ENCODE data around the gene KRTAP10-4. TPM values are rescaled to one million over a fixed set of nuclear protein-coding genes. Genes with fewer than 3 reads are reported as not detected.

Gene KRTAP10-4
- not detected in 2 replicates for total RNA-seq

GRCh38 chr21:44573630-44574456 lies at the start of gene KRTAP10-4:
Gene KRTAP10-4, plus strand, starts transcription at chr21:44573729. Its CDS starts 30 bp downstream, at chr21:44573759.

DNA sequence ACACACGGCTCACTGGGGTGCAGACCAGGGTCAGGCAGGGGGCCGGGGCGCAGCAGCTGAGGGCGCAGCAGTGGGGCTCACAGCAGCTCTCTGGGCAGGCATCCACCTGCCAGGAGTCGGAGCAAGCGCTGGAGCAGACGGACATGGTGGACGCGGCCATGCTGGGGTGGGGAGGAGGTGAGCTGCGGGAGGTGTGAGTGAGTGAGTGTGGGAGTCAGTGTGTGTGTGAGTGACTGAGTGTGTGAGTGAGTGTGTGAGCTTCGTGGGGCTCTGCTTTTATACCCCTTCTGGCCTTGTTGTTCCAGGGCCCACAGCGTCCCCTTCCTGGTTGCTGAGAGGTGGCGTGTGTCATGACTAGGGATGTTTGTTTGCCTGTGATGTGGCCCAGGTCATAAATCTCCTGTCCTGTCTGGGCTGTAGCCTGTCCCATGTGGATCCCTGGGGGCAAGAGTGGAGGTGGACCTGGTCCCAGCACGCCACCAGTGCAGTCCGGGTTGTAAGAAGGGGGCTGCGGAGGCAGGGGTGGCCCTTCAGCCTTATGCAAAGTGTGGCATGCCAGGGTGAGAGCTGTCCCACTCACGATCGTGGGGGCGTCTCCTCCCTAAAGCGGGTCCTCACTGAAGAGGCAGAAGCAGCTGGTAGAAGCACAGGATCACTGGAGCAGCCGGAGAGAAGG lies 33.4 kb upstream of the KRTAP10-4 start, which contains the start of gene KRTAP10-1:
KRTAP10-1 (minus strand) TSS at position 205 of the 676 bp plus-strand sequence; CDS start at position 160, 45 bp downstream.

GRCh38 chr21:44551340-44551961 lies 22.1 kb upstream of the KRTAP10-4 start, which contains the start of gene KRTAP10-2:
Gene KRTAP10-2, minus strand, starts transcription at chr21:44551505. Its CDS starts 47 bp downstream, at chr21:44551458.

GRCh38 chr21:44558695-44559094 lies 14.8 kb upstream of the KRTAP10-4 start, which contains the start of gene KRTAP10-3:
Gene KRTAP10-3, minus strand, starts transcription at chr21:44558795. Its CDS starts 80 bp downstream, at chr21:44558715.

DNA sequence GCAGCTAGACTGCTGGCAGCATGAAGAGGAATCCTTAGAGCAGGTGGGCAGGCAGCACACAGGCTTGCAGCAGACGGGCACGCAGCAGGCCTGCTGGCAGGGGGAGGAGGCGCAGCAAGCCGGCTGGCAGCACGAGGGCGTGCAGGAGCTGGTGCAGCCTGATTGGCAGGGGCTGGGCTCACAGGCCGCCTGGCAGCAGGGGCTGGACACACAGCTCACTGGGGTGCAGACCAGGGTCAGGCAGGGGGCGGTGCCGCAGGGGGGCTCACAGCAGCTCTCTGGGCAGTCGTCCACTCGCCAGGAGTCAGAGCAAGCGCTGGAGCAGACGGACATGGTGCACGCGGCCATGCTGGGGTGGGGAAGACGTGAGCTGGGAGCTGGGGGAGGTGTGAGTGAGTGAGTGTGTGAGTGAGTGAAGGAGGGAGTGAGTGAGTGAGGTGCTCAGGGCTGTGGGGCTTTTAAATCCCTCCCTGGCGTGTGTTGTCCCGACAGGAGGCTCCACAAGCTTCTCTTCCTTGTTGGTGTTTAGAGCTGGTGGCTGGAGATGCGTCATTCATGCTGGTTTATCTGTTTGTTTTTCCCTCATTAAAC lies 6.8 kb downstream of the KRTAP10-4 start, which contains the start of gene KRTAP10-5:
KRTAP10-5 (minus strand) TSS at position 374 of the 591 bp plus-strand sequence; CDS start at position 348, 26 bp downstream.

GRCh38 chr21:44592446-44593311 lies 19.1 kb downstream of the KRTAP10-4 start, which contains the start of gene KRTAP10-6:
Gene KRTAP10-6, minus strand, starts transcription at chr21:44592505. Its CDS starts 21 bp downstream, at chr21:44592484.

GRCh38 chr21:44600118-44600978 lies 26.8 kb downstream of the KRTAP10-4 start, which contains the start of gene KRTAP10-7:
Gene KRTAP10-7, plus strand, starts transcription at chr21:44600597. Its CDS starts 25 bp downstream, at chr21:44600622.

GRCh38 chr21:44612029-44612486 lies 38.5 kb downstream of the KRTAP10-4 start, which contains the start of gene KRTAP10-8:
Gene KRTAP10-8, plus strand, starts transcription at chr21:44612079. Its CDS starts 22 bp downstream, at chr21:44612101.

Other genes with a start within 250 kb of the KRTAP10-4 start
- gene CFAP410, start 234.3 kb upstream of the KRTAP10-4 start, total RNA-seq: 12.6 and 12.8 TPM in 2 replicates
- gene TRPM2, start 220.1 kb upstream of the KRTAP10-4 start, total RNA-seq: under 0.01 TPM in 1 of 2 replicates, not detected in the other
- gene LRRC3, start 118.2 kb upstream of the KRTAP10-4 start, total RNA-seq: 0.44 and 0.66 TPM in 2 replicates
- not detected in 2 replicates for gene KRTAP10-1, start 33.5 kb upstream of the KRTAP10-4 start, total RNA-seq
- gene KRTAP10-2, start 22.2 kb upstream of the KRTAP10-4 start, total RNA-seq: not detected in 2 replicates
- not detected in 2 replicates for gene KRTAP10-3, start 14.9 kb upstream of the KRTAP10-4 start, total RNA-seq
- not detected in 2 replicates for gene KRTAP10-5, start 6.9 kb downstream of the KRTAP10-4 start, total RNA-seq
- gene KRTAP10-6, start 18.8 kb downstream of the KRTAP10-4 start, total RNA-seq: not detected in 2 replicates
- gene KRTAP10-7, start 26.9 kb downstream of the KRTAP10-4 start, total RNA-seq: not detected in 2 replicates
- not detected in 2 replicates for gene KRTAP10-8, start 38.4 kb downstream of the KRTAP10-4 start, total RNA-seq
- not detected in 2 replicates for gene KRTAP10-9, start 53.4 kb downstream of the KRTAP10-4 start, total RNA-seq
- gene KRTAP10-10, start 63.6 kb downstream of the KRTAP10-4 start, total RNA-seq: not detected in 2 replicates
- not detected in 2 replicates for gene KRTAP10-11, start 72.7 kb downstream of the KRTAP10-4 start, total RNA-seq
- not detected in 2 replicates for gene KRTAP12-4, start 80.9 kb downstream of the KRTAP10-4 start, total RNA-seq
- gene KRTAP12-3, start 84.2 kb downstream of the KRTAP10-4 start, total RNA-seq: not detected in 2 replicates
- gene KRTAP12-2, start 93.2 kb downstream of the KRTAP10-4 start, total RNA-seq: not detected in 2 replicates
- gene KRTAP12-1, start 108.4 kb downstream of the KRTAP10-4 start, total RNA-seq: not detected in 2 replicates
- gene KRTAP10-12, start 123.4 kb downstream of the KRTAP10-4 start, total RNA-seq: not detected in 2 replicates
- not detected in 2 replicates for gene TSPEAR, start 137.8 kb downstream of the KRTAP10-4 start, total RNA-seq
- gene UBE2G2, start 228.1 kb downstream of the KRTAP10-4 start, total RNA-seq: 58.6 and 98.6 TPM in 2 replicates
- gene SUMO3, start 244.3 kb downstream of the KRTAP10-4 start, total RNA-seq: 92.6 and 145 TPM in 2 replicates

Measured in smooth muscle cell of trachea (primary cell).